ENCODE results near the gene EMD.
"Not testable (repeated sequence)": the region's sequence is repeated elsewhere in the genome, so short reads cannot be mapped to it uniquely, and the experiment has no call there.

The EMD gene
- 54.4 to 57.6 reads per million in 2 donors for total RNA-seq

DNA sequence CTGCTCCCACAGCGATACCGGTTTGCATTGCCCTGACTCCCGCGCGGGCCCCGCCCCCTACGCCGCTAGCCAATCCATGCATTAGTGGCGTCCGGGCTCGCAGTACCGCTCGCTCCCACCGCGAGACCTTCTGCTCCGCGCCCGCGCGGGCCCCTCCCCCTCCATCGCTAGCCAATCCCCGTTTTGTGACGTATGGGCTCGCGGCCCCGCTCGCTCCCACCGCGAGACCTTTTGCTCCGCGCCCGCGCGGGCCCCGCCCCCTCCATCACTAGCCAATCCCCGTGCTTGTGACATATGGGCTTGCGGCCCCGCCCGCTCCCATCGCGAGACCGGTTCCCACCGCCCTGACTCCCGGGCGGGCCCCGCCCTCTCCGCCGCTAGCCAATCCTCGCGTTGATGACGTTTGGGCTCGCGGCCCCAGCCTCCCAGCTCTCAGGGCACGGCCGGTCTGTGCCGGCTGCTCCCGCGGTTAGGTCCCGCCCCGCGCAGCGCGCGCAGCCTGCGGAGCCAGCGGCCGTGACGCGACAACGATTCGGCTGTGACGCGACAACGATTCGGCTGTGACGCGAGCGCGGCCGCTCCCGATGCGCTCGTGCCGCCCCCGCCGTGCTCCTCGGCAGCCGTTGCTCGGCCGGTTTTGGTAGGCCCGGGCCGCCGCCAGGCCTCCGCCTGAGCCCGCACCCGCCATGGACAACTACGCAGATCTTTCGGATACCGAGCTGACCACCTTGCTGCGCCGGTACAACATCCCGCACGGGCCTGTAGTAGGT is at the start of gene EMD:
Gene EMD (plus strand): TSS at position 497 of the 770 bp plus-strand sequence. CDS start 190 bp downstream, at position 687.
- DNase-seq = peak; percentile 100

- DNase-seq = no peak
These were observed 46.5 kb upstream of the EMD start for GRCh38 chrX:154332561-154332960.

DNA sequence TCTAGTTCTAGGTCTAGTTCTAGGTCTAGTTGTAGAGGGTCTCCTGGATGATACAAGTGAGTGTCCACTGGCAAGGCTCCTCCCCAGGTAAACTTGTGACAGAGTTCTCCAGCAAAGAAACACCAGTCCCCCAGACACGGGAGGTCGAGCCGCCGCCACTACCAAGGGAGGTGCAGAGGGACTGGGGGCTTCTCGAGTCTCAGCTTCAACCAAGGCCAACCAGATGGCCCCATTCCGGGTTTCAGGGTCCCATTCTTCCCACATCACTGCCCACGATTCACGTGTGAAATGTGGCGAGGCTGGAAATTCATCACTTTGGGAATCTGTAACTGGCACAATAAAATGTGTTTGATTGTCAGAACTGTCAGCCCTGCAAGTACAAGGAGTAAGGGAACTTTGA is 46.0 kb upstream of the EMD start:
- DNase-seq = no peak

DNA sequence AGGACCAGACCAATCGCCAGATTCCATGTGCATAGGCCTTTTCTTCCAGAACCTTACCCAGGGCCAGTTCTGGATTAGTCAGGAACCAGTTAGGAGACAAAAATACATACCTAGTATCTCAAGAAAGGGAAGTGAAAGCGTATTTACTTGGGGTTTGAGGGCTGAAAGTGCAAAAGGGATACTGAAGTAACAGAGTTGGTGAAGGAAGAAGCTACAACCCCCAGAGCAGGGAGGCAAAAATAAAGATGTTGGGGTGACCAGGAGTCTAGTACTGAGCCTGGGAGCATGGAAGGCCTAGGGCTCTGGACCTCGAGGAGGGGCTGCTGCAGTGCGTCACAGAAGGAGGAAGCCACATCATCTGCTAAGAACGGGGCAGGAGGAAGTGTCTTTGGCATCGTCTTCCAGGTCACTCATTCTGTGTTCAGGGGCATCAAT is 45.2 kb upstream of the EMD start:
- no peak for DNase-seq

DNA sequence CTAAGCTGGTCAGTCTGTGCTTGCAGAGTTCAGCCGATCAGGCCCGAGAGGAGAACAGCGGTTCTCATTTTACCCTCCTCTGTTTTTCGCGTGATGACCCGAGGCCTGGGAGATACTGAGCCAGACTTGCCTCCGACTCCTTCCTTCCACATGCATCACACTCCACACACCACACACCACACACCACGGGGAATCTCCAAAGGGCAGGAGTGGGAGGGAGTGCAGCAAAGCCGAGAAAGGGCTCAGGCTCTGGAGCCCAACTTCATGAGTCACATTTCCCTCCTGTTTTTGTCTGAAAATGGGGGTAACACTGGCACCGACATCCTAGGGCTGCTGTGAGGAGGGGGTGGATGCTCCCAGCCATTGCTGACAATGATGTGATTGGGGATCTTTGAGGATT is 44.6 kb upstream of the EMD start:
- no peak for DNase-seq

DNA sequence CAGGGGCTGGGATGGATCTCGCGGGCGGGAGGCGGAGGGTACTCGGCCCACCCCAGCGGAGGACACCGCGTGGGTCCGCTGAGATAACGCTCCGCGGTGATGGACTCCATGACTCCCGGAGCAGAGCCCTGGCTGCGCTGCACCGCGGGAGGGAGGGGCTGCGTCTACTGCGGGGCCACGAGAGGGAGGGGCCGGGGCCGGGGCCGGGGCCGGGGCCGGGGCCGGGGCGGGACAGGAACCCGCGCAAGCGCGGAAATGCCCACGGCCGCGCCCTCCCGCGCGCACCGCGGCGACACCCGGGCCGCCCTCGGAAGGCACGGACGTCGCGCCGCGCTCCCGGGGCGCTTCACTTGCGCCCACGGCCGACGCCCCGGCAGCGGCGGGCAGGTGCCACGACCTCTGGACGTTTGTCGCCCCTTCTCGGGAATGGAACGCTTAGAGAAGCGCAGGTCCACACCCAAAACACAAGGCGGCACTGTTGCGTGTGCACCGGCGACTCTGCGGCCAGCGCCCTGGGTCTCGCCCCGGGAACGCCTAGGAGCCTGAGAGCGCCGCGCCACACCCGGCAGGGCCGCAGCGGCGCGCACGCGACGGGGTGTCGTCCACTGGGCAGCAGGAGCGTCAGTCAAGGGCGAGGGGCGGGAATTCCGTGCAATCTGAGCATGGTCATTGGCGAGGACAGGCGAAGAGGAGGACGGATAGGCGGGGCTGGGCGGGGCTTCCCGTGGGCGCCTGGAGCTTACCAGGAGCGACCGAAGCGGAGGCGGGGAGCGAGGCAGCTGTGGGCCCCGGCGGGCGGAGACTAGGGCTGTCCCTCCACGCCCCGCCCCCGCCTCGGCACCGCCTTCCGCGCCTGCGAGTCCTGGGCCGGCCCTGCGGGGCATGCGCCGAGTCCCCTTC is 37.4 kb upstream of the EMD start:
- not testable (repeated sequence) for DNase-seq

DNA sequence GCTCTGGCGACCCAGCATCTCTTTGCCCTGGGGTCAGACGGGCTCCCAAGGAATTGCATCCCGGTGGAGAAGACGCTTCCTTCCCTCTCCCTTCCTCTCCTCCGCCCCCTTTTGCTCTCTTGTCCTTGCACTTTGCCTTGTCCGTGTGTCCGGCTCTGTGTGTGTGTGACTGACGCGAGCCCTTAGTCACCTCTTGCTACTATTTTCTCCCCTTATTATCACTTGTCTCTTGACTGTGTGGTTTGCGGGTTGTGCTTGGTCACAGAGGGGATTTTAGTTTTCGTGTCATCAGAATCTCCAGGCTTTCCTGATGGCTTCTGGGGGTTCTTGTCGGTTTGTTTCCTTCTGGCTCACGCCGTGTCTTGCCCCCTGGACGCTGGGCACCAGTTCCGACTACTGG is 36.0 kb upstream of the EMD start:
- DNase-seq = not testable (repeated sequence)

- not testable (repeated sequence) for DNase-seq
These were observed 35.5 kb upstream of the EMD start for GRCh38 chrX:154343620-154344019.

DNA sequence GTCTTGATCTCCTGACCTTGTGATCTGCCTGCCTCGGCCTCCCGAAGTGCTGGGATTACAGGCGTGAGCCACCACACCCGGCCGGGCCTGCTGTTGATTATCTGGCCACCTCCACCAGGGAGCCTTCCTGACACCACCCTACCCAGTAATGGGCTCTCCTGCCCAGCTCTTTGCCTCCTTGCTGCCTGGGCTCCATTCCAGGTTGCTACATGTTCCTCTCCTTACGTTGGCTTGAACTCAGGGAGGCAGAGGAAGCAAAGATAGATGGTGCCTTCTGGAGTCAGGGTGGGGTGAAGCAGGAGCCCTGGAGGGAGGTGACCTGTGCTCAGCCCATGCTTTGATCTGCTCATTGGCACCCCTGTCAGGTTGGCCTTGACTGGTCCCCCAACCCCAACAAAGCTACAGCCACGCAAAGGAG is 31.0 kb upstream of the EMD start:
- no peak for DNase-seq

DNA sequence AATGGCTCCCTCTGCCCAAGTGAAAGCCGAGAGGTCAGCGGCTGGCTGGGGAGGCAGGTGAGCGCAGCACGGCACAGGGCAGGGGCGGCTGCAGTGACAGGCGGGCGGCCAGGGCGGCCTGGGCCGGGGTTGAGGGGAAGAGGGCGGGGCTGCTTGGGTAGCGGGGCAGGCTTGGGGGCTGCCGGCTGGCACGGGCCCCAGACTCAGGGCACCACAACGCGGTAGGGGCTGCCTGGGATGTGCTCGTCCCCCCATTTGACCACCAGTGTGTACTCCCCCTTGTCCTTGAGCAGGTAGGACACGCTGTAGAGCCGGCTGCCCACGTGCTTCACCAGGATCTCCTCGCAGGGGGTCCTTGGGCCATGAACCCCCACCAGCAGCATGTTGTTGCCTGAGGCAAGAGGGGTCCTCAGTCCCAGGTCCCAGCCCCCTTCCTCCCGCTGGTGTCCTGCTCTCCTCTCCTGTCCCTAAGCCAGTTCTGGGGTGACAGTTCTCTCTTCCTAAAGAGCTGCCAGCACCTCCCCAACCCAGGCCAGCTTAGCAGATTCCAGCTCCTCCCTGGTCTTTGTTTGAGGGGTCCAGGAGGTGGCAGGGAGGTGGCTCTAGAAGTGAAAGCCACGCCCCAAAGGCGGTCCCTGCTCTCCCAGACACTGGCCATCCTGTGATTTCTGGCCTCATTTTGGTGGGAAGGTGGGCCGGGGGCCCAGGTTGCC is 30.3 kb upstream of the EMD start:
- DNase-seq = no peak

- no peak for DNase-seq
These were observed 29.6 kb upstream of the EMD start for GRCh38 chrX:154349359-154349935.

DNA sequence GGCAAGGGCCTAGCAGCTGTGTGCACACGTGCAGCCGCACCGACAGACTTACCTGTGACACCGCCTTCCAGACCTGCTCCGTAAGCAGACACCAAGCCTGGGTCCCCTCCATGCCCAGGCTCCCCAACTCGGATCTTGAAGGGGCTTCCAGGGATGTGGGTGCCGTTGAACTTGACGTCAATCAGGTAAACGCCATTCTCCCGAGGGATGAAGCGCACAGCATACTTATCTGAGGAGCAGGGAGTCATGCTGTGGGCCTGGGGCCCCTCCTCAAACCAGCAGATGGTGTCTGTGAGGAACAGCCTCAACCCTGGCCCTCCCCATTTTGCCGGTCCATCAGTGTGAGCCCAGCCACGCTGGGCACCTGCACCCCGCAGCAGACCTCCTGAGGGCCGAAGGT is 29.1 kb upstream of the EMD start:
- no peak for DNase-seq

DNA sequence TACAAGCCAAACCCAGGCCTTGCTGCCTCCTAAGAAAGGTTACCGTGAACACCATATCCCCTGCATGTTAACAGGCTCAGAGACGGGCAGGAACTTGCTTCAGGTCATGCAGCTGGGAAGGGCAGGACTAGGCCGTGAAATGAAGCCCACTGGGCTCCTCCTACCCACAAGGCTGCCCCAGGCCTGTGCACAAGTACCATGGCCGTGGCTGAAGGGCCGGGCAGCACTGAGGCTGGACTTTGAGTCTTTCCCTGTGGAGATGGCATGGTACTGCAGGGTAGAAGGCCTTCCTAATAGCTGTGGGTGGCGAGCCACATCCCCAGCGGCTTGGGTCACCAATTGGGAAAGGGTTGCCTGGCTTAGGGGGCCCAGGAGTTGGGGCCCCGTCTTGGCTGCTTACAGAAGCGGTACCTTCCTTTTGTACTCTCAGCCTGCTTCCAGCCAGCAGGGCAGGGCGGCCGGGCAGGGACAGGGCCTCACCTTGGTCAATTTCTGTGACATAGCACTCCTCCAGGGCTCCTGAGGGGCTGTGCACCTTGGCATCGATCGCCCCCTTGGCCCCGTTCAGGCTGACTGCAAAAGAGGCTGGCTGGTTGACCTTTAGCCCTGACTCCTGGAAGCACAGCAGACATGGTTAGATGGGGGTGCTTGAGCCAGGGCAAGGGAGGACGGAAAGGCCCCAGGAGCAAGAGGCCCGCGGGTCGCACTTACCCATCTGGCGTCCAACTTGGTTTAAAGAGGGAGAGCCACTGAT is 28.5 kb upstream of the EMD start:
- no peak for DNase-seq

DNA sequence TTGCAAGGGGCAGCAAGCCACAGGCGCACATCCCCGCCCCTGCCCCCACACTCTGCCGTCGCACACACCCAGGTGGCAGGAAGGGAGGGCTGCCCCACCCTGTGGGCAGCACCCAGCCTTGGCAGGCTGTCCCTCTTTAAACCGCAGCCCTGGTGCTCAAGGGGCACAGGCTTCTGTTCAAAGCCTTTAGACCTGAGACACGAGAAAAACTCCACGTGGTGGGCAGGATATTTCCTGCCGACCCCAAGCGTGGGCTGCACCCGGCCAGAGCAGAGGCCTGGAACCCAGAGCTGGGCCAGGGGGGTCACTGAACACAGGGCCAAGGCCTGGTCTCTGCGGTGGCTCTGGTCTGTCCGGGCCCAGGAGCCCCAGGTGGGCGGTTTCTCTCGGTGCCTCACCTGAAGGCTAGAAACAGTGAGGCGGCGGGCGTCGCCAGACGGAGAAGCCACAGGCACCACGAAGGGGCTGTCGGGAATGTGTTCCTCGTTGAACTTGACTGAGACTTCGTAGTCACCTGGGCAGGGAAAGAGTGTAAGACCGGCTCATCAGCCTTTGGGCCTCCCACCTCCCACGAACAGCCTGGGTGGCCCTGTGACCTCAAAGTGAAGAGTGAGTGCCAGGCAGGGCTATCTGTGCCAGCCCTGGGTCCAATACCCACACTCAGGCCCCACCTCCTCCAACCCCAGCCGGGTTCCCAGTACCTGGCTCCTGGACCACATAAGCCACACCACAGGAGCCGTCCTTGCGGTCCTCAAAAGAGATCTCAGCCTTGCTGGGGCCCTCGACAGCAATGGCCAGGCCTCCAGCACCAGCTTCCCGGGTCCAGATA is 27.7 kb upstream of the EMD start:
- peak; percentile 48 for DNase-seq

DNA sequence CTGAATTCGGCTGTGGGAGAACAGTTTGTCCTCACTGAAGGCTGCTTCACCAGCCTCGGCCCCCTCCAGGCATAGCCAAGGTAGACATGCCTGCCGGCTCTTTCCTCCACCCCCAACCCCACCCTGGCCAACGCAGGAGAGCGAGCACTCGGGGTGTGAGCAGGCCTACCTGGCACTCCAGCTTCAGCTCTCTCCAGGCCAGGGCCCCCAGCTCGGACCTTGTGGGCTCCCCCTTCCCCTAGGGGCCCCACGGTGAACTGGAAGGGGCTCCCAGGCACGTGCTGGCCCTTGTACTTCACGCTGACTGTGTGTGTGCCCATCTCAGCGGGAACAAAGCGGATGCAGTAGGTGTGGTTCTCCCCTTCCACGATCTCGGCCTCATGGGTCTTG is 27.1 kb upstream of the EMD start:
- no peak for DNase-seq

- DNase-seq = no peak
These were observed 26.6 kb upstream of the EMD start for GRCh38 chrX:154352466-154352865.

DNA sequence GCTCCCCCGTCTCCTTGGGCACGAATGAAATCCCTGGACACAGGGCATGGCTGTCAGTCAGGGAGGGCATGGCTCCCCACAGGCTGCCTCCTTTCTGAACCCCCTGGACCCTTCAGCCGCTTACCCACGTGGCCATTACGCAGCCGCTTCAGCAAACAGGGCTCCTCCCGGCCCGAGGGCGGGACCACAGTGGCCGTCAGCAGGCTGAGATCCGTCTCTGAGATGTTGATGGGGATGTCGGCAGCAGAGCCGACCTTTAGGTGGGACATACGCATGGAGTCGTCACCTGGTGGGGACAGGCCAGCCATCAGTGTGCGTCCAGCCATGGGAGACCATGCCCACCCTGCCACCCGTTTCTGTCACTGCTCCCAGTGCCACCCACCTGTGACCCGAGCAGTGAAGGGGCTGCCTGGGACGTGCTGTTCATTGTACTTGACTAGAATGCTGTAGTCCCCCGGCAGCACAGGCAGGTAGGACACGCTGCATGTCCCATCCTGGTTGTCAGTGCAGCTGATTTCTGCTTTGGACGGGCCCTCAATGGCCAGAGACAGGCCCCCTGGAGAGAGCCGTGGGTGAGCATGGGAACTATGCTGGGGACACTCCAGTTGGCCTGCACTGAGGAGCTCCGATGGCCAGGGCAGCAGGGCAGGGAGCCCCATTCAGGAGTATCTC is 25.8 kb upstream of the EMD start:
- no peak for DNase-seq

- no peak for DNase-seq
These were observed 25.1 kb upstream of the EMD start for GRCh38 chrX:154354013-154354412.

- no peak for DNase-seq
These were observed 24.6 kb upstream of the EMD start for GRCh38 chrX:154354516-154354915.

GRCh38 chrX:154355094-154355775 is 23.9 kb upstream of the EMD start:
- DNase-seq = no peak
